NCI-H526 (cell line): ENCODE measurements around the gene COL27A1.

Experiments
- DNase-seq, 2 experiments: peaks; one replicate each; lab custom pipeline; 2025; lab: John Stamatoyannopoulos, UW

Gene COL27A1

DNA sequence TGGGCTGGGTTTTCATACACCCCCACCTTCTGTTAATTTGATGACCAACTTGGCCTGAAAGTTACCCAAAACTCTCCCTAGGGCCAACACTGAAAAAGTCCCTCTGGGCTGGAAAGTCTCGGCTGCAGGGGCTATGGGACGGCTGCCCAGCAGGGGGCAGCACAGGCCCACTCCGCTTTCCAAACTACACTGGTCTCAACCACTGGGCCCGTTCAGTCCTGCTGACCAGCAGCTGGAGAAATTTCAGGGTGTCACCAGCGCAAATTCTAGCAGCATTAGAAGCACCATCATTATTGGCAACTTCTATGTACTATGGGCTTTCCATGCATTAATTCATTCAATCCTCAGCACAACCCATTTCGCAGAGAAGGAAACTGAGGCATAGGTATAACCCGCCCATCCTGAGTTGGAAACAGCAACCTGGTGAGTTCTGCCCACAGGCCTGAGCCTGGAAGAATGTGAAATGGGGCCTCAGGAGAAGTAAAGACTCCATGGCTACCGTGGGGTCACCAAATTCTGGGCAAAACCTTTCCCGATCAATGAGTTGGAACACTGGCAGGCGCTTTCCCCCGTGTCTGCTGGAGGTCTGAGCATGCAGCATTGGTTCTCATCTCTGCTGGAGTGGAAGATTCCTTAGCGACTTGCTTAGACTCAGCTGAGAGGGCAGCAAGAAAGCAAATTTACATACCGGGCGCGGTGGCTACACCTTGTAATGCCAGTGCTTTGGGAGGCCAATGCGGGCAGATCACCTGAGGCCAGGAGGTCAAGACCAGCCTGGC lies 184.0 kb downstream of the COL27A1 start:
- DNase-seq, result peak in 1 of 2 experiments; percentile 40

DNA sequence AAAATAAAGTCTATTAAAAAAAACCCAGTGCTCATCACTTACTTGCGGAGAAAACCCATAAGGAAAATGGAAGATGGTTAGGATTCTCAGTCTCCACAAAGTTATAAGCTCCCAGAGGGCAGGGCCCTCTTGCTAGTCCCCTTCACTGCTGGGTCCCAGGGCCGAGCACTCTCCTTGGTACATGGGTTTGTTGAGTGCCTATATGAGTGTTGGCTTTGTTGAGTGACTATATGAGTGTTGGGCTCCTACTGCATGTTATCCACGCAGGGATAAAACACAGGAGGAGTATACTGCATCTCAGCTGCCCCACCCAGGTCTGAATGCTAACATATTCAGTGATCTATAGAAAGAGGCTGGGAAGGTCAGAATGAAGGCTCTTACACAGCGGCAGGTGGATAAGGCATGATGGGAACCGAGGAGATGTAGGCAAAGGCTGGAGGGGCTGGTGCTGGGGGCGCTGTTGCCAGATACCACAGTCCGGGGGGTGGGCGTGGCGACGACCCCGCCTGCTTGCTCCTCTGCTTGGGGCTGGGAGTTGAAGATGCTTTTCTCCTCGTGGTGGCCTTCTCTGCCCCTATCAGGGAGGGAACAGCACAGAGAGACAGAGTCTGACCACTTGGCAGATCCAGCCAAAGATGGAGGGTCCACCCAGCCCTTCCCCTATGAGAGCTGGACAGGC lies 186.0 kb downstream of the COL27A1 start:
- DNase-seq, result no peak

DNA sequence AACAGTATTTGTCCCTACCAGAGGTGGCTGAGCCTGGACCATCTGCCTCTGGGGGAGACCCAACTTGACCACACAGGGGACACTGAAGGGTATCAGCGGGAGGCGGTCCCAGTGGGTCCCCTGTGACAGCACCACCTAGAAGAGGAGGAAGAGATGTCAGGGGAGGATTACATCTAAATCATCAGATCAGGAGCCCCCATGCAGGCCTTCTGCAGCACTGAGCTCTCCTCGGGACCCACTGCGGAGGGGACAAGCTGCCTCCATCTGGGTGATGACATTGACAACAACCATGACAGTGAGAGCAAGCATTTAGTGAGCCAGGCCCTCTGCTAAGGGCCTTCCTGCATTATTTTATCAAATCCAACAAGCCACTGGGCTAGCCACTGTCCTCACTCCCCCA lies 186.7 kb downstream of the COL27A1 start:
- DNase-seq, result no peak

DNA sequence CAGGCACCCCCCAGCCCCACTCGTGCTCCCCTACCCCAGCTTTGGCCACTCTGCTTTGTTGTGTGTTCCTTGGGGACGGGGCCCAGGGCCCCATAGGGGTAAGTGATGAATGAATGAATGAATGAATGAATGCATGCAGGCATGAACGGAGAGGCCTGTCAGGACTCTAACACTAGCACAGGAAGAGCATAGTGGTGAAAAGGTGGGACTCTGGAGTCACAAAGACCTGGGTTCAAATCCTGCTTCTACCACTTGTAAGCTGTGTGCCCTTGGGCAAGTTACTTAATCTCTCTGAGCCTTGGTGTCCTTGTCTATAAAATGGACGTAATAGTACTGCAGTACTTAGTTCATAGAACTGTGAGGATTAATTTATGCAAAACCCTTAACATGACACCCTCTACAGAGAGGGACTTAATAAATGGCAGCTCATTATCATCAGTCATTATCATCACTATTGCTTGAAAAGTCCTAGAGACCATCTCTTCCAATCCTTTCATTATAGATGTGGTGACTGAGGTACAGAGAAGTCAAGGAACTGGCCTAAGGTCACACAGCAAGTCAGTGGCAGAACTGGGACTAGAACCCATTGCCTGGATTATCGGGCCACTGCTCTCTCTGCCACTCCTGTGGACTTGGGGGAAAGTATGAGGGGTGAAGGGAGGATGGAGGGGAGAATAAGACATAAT lies 187.6 kb downstream of the COL27A1 start:
- no peak for DNase-seq

DNA sequence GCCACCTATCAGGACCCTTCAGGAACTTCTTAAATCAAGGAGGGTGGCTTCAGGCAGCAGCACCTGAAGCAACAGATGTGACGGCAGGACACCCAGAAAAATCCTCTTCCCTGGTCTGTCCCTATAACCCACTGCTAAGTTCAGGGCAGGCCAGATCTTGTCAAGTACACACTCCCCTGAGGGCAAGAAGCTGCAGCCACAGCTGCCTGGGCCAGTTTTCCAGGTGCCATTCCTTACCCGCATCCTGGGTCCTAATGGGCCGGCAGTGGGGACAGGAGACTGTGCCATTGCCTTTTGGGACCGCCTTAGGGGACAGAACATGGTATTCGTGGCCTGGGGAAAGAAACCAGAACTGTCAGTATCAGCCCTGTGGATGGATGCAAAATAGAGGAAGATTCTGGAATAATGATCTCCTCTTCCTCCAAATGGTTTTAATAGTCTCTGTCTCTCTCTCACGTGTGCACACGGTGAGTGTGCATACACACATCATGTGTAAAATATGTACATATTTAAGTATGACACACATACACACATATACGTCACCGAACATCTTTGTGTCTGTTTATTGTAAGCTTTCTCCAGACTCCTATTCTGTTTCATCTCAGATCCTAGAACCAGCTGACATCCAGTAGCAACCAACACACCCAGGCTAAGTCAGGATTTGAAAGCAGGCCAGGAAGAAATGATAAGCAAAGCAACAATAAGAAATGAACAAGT lies 188.3 kb downstream of the COL27A1 start:
- no peak for DNase-seq

DNA sequence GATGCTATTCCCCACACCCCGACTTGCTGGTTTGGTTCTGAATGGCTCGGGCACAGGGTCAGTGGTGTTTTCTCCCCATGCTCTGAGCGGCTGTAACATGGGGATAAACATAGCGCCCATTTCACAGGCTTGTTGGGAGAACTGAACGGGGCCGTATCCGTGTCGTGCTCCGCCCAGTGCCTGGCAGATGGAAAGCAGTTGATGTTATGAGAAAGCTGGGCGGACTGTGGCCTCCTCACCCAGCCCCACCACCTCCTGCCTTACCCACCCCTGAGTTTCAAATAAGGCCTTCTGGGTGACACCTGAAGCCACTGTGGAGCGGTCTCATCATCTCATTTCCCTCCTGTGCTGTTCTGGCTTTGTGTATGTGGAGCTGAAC lies 188.8 kb downstream of the COL27A1 start:
- DNase-seq, result no peak

DNA sequence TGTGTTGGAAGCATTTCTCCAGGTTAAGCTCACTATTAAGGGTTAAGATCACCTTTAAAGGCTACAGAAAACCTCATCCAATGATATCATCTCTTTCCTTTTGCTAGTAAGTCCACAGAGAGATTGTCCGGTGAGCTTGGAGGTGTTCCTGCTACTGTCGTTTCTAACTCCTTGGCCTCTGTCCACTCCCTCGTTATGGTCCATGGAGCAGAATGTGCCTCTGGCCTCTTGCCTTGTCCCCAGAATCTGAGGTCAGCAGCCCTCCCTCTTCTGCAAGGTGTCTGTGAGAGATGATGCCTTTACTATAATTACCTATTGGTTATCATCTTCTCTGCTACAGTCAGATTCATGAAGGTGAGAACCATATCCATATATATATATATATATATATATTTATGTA lies 189.4 kb downstream of the COL27A1 start:
- no peak for DNase-seq

DNA sequence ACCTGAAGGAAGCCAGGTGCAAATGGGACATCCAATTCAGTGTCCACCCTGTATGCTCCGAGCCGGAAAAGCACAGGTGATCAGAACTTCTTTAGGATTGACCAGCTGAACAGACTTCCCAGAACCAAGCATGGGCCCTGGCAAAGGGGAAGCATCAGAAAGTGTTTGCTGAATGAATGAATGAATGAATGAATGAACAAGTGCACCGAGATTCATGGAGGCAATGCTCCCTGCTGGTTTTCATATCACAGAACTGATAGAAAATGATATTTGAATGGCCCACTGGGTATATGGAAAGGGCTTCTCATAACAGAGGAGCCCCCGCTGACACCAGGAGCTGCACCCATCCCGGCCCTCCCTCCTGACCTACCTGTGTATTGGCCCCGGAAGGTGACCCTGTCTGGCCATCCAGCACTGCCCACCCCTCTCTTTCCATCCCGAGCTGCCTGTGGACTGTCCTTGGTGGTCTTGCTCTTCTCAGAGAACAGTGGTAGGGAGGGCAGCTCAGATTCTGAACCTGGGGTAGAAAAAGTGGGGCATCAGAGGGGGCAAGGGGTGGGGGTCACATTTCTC lies 190.2 kb downstream of the COL27A1 start:
- no peak for DNase-seq

DNA sequence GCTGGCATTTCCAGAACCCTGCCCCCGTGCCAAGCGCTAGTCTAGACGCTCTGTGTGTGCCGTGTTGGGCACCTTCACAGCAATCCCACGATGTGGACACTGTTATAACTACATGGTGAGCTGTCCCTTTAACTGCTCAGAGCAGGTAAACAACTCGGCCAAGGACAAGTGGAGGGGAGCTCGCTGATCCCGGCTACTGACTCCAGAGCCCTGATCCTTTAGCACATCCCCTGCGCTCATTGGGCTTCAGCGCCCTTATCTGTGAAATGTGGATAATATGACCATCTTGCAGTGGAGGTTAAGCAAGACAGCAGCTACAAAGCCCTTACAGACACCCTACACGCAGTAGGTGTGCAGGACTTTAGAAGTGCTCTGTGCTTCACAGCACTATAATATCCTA lies 190.8 kb downstream of the COL27A1 start:
- DNase-seq, result no peak

DNA sequence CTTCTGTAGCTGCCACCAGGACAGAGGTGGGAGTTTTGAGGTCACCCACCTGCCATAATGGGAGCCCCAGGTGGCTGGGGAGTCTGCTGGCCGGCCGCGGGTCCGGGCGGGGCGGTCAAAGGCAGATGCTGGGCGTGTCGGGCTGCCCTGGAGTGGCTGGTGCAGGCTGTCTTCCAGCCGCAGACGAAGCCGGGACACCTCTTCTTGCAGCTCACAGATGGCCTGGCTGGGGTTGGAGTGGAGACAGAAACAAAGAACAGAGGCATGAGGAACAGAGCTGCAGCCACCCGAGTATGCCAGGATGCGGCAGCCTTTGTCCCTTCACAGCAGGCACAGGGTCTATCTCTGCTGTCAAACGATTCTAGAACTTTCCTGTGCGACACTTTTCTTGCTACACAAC lies 192.3 kb downstream of the COL27A1 start:
- DNase-seq, result no peak

DNA sequence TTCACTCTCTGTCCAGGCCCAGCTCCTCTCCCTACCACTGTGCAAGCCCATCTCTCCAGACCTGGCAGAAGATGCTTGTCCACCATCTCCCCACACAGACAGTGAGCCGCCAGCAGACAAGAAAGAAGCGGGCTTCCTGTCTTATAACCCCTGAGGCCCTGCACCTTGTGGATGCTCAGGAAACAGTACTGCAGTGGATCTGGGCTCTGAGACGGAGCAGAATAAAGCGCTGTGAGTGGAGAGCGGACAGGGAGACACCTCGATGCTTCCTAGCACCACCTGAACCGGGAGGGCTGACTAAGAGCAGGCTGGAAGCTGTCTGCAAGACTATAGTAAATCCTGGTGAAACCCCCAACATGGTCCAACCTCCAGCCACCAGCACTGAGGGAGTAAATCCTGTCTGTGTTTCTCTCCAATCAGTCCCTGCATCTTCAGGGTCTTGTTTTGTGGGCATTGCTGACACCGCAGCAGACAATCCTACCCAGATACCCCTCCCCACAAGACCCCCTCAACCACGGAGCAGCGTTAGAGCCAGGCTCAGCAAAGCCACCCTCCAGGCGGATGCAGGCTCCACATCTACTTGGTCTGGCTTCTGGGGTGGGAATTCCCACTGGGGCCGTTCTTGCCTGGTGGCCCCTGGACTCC lies 193.0 kb downstream of the COL27A1 start:
- DNase-seq, result no peak

DNA sequence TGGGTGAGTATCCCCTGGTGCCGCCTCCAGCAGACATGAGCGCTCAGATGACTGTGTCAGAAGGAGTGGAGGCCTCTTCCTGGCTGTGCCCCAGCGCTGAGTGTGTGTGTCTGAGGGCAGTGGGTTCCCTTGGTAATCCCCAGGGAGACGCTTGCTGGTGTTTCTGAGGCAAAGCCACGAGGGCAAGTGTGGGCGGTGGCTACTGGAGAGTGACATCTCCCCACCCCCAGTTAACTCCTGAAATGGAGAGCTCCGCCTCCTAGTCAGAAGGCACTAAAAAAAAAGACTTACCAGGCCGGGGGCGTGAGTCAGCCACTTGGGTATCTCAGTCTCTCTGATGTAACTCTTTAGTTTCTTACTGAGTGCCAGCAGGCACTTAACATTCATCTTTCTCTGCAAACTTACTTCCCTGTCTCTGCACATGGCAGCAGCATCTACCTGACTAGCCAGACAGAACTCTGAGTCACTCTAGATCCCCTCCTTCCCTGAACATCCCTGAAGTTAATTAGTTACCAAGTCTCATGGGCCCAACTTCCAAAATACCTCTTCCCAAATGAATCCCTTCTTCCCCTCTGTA lies 193.7 kb downstream of the COL27A1 start:
- DNase-seq, result peak; percentile 47 to 62

DNA sequence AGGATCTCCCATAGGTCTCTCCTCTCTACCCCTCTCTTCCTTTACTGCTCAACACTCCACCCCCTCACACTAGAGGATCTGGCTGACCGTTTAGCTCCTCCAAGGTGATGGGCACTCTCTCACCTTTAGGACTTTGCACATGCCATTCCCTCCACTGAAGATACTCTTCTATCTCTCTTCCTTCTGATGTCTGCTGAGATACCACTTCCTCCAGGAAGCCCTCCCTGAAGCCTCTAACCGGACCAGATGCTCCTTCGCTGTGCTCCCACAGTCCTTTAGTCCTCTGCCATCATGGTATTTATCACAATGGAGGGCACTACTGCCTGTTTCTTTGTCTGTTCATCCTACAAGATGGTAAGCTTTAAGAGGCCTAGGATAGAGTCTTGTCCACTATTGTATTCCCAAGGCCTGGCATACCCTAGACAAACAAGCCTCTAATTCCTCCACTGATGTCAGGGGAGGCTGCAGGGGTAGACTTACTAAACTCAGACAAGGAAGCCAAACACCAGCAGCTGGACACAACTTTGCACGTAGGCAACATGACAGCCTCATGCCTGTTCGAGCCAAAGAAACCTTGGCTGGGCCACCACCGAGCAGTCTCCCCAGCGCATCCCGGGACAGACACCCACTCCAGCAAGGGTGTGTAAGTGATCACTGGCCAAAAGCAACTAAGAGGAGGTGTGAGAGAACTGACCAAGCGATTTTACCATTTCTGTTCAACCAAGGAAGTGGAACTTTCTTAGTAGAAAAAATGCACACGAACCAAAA lies 194.6 kb downstream of the COL27A1 start:
- DNase-seq, result no peak

DNA sequence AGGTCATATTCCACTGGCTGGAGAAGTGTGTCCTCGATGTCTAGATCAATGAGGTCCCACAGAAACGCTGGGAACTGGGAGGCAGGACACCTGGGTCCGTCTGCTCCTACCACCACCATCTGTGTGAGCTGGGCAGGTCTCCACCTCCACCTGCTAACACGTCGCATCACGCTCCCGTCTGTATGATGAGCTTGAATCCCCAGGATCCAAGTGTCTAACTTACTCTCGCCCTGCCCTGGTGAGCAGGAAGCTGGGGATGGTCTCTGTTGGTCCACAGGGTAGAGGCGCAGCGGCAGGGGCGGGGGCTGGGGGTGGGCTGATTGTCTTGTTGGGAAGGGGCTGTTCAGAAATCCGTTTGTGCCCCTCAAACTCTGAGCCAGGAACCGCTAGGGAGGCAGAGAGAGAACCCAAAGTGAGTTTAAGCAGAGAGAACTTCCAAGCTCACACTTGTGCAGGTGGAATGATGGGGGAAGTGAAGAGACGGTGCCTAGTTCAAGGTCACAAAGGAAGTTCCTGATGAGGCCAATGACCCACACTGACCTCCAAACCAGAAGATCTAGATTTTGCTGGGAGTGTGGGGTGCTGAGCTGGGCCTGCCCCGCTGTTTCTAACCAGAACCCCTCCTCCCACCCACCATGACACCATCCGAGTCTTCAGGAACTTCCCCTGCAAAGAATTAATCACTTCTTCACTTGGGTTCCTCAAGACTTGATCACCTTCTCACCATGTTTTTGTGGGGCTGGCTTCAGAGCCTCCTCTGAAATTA lies 195.5 kb downstream of the COL27A1 start:
- DNase-seq, result no peak

DNA sequence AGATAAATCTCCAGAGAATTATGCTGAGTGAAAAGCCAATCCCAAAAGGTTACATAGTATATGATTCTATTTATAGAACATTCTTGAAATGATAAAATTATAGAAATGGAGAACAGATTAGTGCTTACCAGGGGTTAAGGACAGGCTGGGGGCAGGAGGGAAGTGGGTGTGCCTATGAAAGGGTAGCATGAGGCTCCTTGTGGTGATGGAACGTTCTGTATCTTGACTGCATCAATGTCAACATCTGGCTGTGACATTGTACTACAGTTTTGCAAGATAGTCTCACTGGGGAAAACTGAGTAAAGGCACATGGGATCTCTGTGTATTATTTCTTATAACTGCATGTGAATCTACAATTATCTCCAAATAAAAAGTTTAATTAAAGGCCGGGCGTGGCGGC lies 196.6 kb downstream of the COL27A1 start:
- no peak for DNase-seq

DNA sequence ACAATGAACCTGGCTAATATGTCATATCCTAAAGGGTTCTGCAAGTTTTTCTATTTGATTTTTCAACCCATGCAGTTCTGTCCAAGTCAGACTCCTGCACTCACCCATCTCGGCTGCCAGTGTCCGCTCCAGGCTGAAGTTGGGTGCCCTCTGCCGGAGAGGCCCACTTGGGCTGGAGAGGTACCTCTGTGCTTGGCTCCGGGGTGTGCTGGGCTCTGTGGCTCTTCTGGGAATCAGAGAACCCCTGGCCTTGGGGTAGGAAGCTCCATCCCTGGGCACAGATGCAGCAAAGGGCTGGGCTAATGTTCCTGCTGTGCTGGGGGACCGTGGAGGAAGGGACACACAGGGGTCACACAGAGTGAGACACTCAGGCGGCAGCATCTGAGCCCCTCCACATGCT lies 200.5 kb downstream of the COL27A1 start:
- DNase-seq, result no peak

DNA sequence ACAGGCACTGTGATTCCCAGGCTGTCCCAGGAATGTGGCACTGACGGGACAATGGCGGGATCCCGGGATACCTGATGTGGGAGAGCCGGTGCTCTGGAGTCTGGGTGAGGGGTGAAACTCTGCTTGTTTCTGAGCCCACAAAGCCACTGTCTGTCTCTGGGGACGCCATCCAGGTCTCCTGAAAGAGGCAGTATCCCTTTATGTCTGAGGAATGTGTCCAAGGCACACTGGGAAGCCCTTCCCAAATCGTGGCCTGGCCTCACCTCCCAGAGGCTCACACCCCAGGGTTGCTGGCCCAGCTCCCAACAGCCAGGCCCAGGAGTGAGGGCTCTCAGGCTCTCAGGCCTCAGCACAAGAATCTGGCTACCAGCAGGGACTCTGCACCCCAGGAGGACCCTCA lies 201.5 kb downstream of the COL27A1 start:
- no peak for DNase-seq

DNA sequence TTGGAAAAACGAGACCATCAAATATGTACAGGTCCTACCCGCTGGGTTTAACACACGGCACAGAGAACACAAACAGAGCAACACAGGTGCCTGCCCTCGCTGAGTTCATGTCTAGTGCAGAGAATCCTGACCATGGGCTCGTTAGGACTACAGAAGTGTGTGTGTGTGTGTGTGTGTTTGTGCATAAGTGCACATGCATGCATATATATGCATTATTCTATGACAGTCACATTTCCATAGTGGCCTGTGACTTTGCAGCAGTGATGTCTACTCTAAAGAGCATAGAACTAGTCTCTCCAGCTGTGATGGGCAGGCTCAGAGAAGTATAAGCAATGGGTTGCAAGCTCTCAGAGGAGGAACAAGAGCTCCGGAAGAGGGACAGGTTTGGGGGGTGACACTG lies 202.0 kb downstream of the COL27A1 start:
- no peak for DNase-seq

DNA sequence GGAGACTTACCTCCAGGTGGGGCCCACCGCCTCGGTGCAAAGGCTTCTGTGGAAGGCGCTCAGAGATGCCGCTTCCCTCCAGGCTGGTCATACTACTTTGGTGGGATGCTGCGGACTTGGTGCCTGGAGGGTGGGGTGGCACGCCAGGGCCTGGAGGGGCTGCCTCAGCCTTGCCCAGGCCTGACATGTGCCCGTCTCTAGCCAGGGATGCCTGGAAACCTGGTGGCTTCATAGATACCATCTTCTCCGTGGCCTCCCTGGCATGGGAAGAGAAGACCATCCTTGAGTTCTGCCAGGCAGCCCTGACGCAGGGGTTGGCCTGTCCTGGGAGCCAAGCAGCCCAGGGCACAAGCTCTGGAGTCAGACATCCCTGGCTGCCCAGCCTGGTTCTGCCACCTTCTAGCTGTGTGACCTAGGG lies 202.6 kb downstream of the COL27A1 start:
- no peak for DNase-seq

DNA sequence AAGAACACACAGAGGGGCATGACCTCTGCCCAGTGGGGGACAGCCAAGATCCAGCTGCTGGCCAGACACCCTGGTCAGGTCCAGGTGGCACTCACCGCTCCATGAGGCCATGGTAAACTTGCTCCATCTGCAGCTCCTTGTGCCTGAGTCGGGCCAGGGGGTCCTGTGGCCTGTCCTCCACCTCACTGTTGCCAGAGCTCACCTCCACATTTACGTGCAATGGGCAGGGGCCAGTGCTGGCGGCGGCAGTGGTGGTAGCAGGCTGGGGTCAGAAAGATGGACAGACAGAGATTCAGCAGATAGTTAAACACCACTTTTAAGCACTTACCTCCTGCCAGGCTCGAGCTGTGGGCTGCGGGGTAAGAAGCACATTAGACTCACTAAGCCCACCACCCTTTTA lies 204.5 kb downstream of the COL27A1 start:
- DNase-seq, result no peak
